ENCODE measurements around the gene PTPN1.

- TF ChIP-seq CTCF (optimal IDR thresholded peaks at IDR 0.05 in 1 of 3, IDR thresholded peaks at IDR 0.05 in 1 of 3, conservative IDR thresholded peaks at IDR 0.05 in 1 of 3; ENCODE audit: extremely low read depth in 1 of 3, insufficient read depth in 2 of 3, low read length in 3 of 3) = no peak
- no peak for TF ChIP-seq EZH2 (IDR thresholded peaks at IDR 0.05; ENCODE audit: low read length)
Measured at GRCh38 chr20:50517817-50518154, 7.6 kb downstream of the PTPN1 start.

All from keratinocyte (primary cell).